Transverse colon (tissue), 4 donors: ENCODE data around the gene RAB38. TPM values are rescaled to one million over a fixed set of nuclear protein-coding genes. Genes with fewer than 3 reads are reported as not detected.

Source experiments
- DNase-seq: peaks from one replicate; pipeline ENCODE4 v3.0.0-alpha.2; 2019
- H3K27ac ChIP-seq, 4 donors: fragments of 200-600 bp; sonication (generic); 2 replicates each; pipeline ENCODE4 v1.5.1; 2016 to 2018; ENCODE audit warnings: inconsistent platforms in 4 of 4
- H3K27me3 ChIP-seq: fragments of 200-600 bp; sonication (generic); 2 replicates; pipeline ENCODE4 v1.5.1; 2017; ENCODE audit warnings: inconsistent platforms
- H3K36me3 ChIP-seq, 4 donors: fragments of 200-600 bp; sonication (generic); 2 replicates each; pipeline ENCODE4 v1.5.1; 2017 to 2019; ENCODE audit warnings: inconsistent platforms in 4 of 4
- H3K4me1 ChIP-seq, 4 donors: fragments of 200-600 bp; sonication (generic); 2 replicates each; pipeline ENCODE4 v1.5.1; 2017 to 2020; ENCODE audit warnings: inconsistent platforms in 4 of 4
- H3K4me3 ChIP-seq, 4 donors: fragments of 200-600 bp; sonication (generic); 1 replicate in 1 of 4; 2 replicates in 3 of 4; pipeline versions ENCODE4 v1.5.1 to v1.6.1; 2017 to 2019; ENCODE audit warnings: inconsistent platforms in 4 of 4
- H3K9me3 ChIP-seq, 2 donors: fragments of 200-600 bp; sonication (generic); 2 replicates each; pipeline ENCODE4 v1.5.1; 2017 to 2019; ENCODE audit warnings: inconsistent platforms in 2 of 2
- EP300 ChIP-seq: sonication (generic); formaldehyde crosslinking; IDR thresholded peaks from one replicate; pipeline ENCODE4 v1.6.1; 2017; ENCODE audit warnings: antibody characterized with exemption, low read depth
- POLR2A ChIP-seq: fragments of 450-650 bp; IDR thresholded peaks from one replicate; pipeline ENCODE4 v1.6.1; 2016; ENCODE audit warnings: antibody characterized with exemption, mild to moderate bottlenecking, moderate library complexity
- POLR2AphosphoS5 ChIP-seq, 3 donors: sonication (generic); formaldehyde crosslinking; IDR thresholded peaks; one replicate each; pipeline ENCODE4 v1.6.1; 2016; ENCODE audit warnings: antibody characterized with exemption in 3 of 3
- WGBS, 2 donors: methylation state at CpG; one replicate each; pipeline ENCODE4 v1.1.5; 2018; ENCODE audit warnings: low coverage in 1 of 2; 5-methylcytosine and 5-hydroxymethylcytosine counted together
- in situ Hi-C, 4 donors: fragments of 200-750 bp; cut with MboI; loops; one replicate each; pipeline versions ENCODE4 v1.15.0 to v1.15.1; 2017; ENCODE audit warnings: low sequenced_read_pairs in 3 of 4, low pct_ligation_motif_present in 1 of 4, low pct_unique_long_range_greater_than_20kb in 1 of 4
- intact Hi-C: fragments of 100-400 bp; cut with DNase I; formaldehyde crosslinking; loops from one replicate; pipeline ENCODE4 v1.15.1; 2023; ENCODE audit warnings: low total_unique reads
- total RNA-seq, 4 donors: library from RNA; depleted of rRNA; stranded (reverse); fragments of >200 nt; gene quantifications; one replicate each; pipeline ENCODE4 v1.1.0, GENCODE V29; 2016
- TF ChIP-seq, protein P1 (sequence below), 5 experiments: fragments of 200-600 bp in 3 of 5; fragments of 450-650 bp in 2 of 5; sonication (generic) in 3 of 5; IDR thresholded peaks; 1 replicate in 2 of 5; 2 replicates in 3 of 5; pipeline ENCODE4 v1.5.1; 2016 to 2017; ENCODE audit warnings: antibody characterized with exemption in 5 of 5, inconsistent platforms in 3 of 5, mild to moderate bottlenecking in 2 of 5, moderate library complexity in 1 of 5

Gene RAB38
- total RNA-seq, 4 donors from 2014 or later, result 0.80 to 3.7 (median 1.6) TPM; not detected in 1

- DNase-seq, result no peak
- Histone ChIP-seq H3K4me3 (no peak overlapping the region), H3K27ac (no peak overlapping the region), H3K27me3 (no peaks in the 10 kb centered on the region), H3K9me3 (no peaks in the 10 kb centered on the region), H3K4me1 (peaks cover 0 to 18% (median 9%) of the 10 kb centered on the region in 4 donors), H3K36me3 (no peaks in the 10 kb centered on the region)
- TF ChIP-seq POLR2A (no peak), POLR2AphosphoS5 (IDR thresholded peaks at IDR 0.05) (no peak), EP300 (no peak)
- TF ChIP-seq, protein P1, sequence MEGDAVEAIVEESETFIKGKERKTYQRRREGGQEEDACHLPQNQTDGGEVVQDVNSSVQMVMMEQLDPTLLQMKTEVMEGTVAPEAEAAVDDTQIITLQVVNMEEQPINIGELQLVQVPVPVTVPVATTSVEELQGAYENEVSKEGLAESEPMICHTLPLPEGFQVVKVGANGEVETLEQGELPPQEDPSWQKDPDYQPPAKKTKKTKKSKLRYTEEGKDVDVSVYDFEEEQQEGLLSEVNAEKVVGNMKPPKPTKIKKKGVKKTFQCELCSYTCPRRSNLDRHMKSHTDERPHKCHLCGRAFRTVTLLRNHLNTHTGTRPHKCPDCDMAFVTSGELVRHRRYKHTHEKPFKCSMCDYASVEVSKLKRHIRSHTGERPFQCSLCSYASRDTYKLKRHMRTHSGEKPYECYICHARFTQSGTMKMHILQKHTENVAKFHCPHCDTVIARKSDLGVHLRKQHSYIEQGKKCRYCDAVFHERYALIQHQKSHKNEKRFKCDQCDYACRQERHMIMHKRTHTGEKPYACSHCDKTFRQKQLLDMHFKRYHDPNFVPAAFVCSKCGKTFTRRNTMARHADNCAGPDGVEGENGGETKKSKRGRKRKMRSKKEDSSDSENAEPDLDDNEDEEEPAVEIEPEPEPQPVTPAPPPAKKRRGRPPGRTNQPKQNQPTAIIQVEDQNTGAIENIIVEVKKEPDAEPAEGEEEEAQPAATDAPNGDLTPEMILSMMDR (IDR thresholded peaks at IDR 0.05), result no peak
- intact Hi-C loops, result no loop called here
- 80 to 85% methylated on average over 2 of the region's 2 CpGs for whole genome bisulfite sequencing, 2 donors
- in situ Hi-C loops, result no loop called here
Measured at GRCh38 chr11:88170673-88171072, 4.6 kb downstream of the RAB38 start.

- in situ Hi-C loops, result no loop called here
Measured at GRCh38 chr11:88169881-88170280, 5.4 kb downstream of the RAB38 start.

GRCh38 chr11:88169471-88169870, 5.8 kb downstream of the RAB38 start:
- DNase-seq, result no peak
- Histone ChIP-seq H3K27ac (no peak overlapping the region), H3K4me1 (peaks cover 0 to 8% (median 0%) of the 10 kb centered on the region in 4 donors), H3K36me3 (no peaks in the 10 kb centered on the region), H3K27me3 (no peaks in the 10 kb centered on the region), H3K9me3 (no peaks in the 10 kb centered on the region), H3K4me3 (no peak overlapping the region)
- no peak for TF ChIP-seq POLR2A
- no peak for TF ChIP-seq EP300
- TF ChIP-seq, protein P1 (IDR thresholded peaks at IDR 0.05), result no peak
- TF ChIP-seq POLR2AphosphoS5 (IDR thresholded peaks at IDR 0.05), result no peak
- in situ Hi-C loops, result no loop called here
- intact Hi-C loops, result no loop called here
- 94 to 96% methylated on average over 2 of the region's 2 CpGs for WGBS, 2 donors

More at GRCh38 chr11:88169881-88170280, 5.4 kb downstream of the RAB38 start:
- no peak for DNase-seq
- no peaks in the 10 kb centered on the region for H3K36me3 ChIP-seq
- no peaks in the 10 kb centered on the region for H3K9me3 ChIP-seq
- H3K27me3 ChIP-seq, result no peaks in the 10 kb centered on the region
- intact Hi-C loops, result no loop called here
- H3K27ac ChIP-seq, result no peak overlapping the region
- no peak for TF ChIP-seq POLR2AphosphoS5 (IDR thresholded peaks at IDR 0.05)
- TF ChIP-seq, protein P1 (IDR thresholded peaks at IDR 0.05), result no peak
- no peak for TF ChIP-seq EP300
- no peak for TF ChIP-seq POLR2A
- peaks cover 0 to 10% (median 2%) of the 10 kb centered on the region in 4 donors for H3K4me1 ChIP-seq
- H3K4me3 ChIP-seq, result no peak overlapping the region
- 83 to 94% methylated on average over 4 of the region's 4 CpGs for WGBS, 2 donors

DNA sequence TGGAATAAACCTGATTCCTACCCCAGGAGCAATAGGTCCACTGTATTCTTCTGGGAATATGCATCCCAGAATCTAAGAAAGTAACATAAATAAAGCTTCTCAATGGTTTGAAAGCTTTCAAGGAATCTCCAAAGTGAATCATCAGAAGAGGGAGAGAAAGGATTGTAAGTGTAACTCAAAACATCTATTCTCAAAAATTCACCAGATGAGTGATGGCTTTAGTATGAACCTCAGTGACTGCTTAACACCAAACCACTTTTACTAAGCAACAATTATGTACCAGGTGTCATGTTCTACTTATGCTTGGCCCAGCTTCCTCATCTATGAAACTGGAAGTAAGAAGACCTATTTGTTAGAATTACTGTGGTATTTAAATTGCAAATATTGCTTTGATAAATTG, 7.4 kb downstream of the RAB38 start:
- H3K36me3 ChIP-seq, result no peaks in the 10 kb centered on the region
- no peaks in the 10 kb centered on the region for H3K4me1 ChIP-seq
- in situ Hi-C loops, result no loop called here
- no peak for DNase-seq
- no peak for TF ChIP-seq POLR2A
- TF ChIP-seq EP300, result no peak
- TF ChIP-seq, protein P1 (IDR thresholded peaks at IDR 0.05), result no peak
- no peak for TF ChIP-seq POLR2AphosphoS5 (IDR thresholded peaks at IDR 0.05)
- no peaks in the 10 kb centered on the region for H3K9me3 ChIP-seq
- intact Hi-C loops, result no loop called here
- H3K27me3 ChIP-seq, result no peaks in the 10 kb centered on the region
- H3K27ac ChIP-seq, result no peak overlapping the region
- H3K4me3 ChIP-seq, result no peak overlapping the region
